ENCODE results near the gene NGFR.

Gene NGFR

DNA sequence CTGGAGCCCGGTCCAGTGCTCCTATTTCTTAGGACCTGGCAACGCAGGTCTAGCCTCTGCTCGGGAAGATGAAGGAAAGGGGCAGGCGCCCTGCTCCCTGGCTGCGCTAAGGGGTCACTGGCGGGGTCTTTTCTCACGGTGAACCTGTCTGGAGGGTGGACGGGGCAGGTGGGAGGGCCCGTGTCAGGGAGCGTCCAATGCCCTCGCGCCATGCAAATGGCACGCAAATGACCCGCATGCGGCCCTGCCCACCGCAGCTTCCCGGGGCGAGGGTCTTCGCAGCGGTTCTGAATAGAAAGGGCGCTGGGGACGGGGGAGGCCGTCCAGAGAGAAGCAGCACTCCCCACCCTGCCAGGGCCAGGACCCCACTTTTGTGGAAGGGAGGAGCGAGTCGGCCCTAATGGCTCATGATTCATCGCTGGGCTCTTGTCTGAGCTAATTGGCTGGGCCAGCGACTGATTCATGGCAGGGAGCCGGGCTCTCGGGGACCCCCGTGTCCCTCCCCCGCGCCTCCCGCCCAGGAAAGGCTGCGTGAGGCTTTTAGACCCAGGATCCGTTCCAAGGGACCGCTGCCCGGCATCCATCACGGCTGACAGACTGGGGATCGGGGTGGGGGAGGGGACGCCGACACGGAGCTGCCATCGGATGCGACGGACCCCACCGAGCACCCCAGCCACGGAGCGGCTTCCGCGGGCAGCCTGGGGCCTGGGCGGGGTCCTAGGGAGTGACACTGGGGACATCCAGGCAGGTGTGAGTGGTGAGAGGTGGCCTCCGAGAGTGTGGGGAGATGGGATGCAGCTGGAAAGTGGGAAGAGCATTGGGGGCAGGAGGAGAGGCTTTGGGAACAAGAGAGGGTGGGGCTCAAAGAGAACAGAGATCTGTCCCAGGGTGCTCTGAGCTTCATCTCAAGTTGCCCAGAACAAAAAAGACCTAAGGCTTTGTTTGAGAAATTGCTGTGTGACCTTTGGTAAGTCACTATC, 25.0 kb upstream of the NGFR start:
- DNase-seq: no peak

DNA sequence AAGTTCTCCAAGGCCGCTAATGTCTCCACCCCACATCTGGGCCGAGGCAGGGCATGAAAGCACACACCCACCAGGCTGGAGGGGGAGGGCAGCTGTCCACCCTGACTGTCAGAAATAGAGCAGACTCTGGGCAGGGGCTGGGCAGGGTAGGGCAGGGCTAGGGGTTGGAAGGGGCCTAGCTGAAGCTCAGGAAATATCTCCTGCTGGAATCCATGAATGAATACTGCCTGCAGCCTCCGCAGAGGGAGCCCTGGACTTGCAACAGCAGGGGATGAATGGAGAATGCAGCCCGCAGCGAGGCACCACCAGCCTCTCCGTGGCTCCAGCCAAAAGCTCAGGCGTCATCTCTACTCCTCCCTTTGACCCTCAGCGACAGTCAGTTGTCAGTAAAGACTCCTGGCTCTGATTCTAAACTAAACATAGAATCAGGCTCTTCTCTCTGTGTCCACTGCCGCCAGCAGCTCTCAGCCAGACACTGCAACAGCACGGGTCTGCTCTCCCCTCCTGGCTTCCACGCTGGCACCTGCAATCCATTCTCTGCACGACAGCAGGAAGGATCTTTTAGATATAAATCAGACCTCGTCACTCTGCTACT, 23.9 kb upstream of the NGFR start:
- DNase-seq: no peak

DNA sequence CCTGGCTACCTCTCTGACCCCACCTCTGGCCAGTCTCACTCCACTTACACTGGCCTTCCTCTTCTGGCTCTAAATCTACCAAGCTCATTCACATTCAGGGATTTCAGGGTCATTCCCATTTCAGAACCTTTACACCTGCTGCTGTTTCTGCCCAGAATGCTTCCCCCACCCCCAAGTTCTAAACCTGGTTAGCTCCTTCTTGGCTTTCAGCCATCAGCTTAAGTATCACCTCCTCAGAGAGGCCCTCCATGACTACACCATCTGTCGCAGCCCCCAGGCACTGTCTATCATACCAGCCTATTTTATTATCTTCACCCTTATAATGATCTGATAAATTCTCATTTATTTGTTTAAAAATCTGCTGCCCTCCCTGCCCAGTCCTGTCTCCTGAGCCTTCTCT, 23.3 kb upstream of the NGFR start:
- DNase-seq: no peak

- no peak for DNase-seq
These were observed 22.6 kb upstream of the NGFR start for GRCh38 chr17:49472527-49472926.

DNA sequence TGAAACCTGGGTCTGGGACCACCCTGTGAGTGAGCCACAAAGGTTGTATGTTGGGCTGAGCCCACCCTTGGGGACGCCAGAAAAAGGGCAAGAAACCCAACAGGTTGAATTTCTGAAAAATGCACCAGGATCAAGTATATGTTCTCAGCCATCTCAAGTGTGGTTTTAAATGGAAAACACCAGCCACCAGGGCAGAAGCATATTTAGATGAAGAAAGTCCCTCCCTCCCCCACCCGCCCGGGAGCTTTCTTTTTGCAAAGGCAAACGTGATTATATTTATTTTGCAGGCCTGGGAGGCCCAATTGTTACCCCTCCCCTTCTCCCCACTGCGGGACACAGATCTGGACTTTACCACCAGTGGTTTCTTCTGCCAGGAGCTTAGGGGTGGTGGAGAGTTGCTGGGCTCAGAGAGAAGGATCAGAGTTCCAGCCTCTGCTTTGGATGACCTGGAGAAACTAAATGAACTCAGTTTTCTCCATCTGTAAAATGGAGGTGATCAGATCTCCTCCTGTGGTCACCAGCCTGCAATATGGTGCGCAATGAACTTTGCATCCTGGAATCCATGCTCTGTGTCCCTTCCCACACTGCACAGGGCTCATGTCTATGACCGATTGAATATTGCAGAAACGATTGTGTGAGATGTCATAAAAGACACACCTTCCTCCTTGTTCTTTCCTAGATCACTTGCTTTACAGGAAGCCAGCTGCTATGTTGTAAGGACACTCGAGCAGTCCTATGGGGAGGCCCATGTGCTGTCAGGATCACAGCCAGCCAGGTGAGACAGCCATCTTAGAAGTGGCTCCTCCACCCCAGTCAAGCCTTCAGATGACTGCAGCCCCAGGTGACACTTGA, 21.0 kb upstream of the NGFR start:
- DNase-seq: no peak

- DNase-seq: no peak
These were observed 17.4 kb upstream of the NGFR start for GRCh38 chr17:49477709-49478108.

DNA sequence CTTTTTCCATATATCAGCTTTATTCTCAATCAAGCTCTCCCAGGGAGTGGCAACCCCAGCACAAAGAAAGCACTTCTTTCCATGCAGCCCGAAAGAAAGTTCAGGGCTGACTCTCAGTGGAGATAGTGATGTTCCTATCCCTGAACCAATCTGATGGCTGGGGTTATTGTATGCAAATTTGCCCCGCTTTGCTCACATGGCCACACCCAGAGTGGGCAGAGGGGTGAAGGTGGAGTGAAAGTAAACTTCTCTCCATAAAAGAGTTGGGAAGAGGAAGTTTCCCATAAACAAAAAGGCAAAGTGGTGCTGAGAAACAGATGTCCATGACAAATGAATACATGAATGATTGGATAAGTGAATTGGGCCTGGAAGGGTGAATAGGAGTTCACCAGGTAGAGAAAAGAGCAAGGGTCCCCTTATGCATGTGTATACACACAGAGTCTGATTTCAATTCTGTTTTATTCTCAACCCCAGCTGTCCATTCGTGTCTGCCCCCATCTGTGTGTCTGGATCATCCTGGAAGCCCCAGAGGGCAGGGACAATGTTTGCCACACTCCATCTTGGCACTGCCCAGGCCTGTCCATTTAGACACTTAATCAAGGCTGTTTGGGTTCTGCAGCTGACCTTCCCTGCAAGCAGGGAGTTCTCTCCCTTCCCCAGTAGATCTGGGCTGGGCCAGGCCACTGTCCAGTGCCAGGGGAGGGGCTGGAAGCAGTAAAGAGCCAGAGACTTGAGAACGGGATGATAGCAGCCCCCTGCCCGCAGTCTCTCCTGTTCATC, 14.1 kb upstream of the NGFR start:
- DNase-seq: no peak

- no peak for DNase-seq
These were observed 12.8 kb upstream of the NGFR start for GRCh38 chr17:49482144-49482817.

DNA sequence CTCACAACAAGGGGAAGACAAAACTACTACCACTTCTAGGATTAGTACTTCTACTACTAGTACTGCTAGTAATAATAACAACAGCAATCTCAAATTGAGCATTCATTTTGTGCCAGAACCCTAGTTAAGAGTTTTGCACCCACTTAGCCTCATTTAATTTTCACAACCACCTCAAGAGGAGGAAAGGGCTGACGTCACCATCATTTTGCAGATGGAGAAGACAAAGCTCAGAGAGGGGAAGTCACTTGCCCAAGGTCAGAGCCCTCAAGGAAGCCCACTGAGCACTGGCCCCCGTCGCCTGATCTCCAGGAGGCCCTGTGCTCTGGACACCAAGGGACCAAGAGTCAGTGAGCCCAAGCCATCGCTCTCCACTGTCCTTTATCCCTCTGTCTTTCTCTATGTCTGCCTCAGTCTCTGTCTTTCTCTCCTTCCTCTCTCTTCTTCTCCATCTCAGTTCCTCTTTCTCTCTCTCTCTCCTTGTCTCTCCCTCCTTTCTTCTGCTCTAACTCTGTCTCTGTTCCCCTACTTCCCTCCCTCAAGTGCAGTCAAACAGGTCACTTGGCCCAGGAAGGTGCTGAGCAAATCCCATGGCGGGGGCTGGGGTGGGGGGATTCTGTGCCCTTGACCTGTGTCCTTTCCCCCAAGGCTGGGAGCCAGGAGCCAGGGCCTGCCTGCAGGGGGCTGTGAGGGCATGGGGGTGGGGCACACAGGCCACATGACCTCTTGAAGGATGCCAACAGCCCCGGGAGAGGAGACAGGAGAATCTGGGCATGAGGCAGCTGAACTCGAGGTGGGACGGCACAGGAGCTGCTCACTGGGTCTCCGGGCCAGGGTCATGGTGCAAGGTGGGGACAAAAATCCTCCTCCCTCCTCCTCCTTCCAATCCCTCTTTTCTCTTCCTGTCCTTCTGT, 11.2 kb upstream of the NGFR start:
- no peak for DNase-seq

- DNase-seq: no peak
These were observed 10.5 kb upstream of the NGFR start for GRCh38 chr17:49484588-49484987.

- DNase-seq: no peak
These were observed 9.0 kb upstream of the NGFR start for GRCh38 chr17:49486012-49486641.

DNA sequence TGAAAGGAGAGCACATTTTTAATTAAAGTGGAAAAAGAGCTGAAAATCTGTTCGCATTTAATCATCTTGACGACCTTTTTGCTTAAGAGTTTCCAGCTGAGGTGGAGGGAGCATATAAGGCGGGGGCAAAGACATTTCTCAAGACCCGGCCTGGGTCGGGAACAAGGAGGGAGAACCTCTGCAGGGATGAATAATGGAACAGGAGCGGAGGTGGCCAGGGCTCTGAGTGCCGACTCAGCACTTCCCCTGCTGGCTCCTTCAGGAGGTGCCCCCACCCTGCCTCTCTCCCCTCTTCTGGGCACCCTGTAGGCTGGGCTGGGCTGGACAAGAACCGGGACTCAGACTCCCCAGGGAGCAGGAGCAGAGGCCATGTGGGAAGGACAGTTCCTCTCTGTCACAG, 7.9 kb upstream of the NGFR start:
- no peak for DNase-seq

DNA sequence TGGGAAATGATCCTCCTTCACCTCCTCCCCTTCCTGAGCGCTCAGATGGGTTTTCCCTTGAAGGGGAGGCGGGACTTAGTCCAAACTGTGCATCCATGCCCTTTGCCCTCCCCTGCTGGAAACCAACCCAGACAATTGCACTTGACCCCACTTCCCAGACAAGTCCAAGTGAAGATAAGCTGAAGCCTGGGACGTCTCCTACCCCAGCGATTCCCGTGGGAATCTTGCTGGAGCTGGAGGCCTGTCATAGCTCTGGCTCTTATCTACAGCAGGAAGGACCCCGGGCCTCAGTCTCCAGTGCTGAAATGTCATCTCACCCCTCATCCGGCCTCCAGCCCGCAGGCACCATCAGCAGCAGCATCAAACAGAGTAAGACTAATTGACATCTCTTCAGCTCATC, 6.5 kb upstream of the NGFR start:
- DNase-seq: no peak

GRCh38 chr17:49489348-49489747, 5.7 kb upstream of the NGFR start:
- no peak for DNase-seq

DNA sequence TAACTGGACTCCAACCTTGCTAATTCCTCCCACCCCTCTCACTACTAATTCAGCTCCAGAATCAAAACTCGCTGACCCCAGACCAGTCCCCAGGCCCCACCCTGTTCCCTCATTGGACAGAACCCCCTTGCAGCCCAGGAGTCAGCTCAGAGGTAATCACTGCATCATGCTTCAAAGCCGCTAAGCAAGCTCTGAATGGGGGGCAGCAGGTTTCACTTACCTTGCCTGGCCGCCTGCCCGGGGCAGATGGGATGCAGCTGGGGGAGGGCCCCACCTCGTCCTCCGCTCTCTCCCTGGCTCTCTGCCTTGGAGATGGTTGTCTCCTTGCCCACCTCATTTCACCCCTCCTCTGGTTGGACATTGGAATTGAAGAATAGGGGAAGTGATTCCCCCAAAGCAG, 4.8 kb upstream of the NGFR start:
- no peak for DNase-seq

- no peak for DNase-seq
These were observed 3.8 kb upstream of the NGFR start for GRCh38 chr17:49491192-49491769.

- no peak for DNase-seq
These were observed 601 bp upstream of the NGFR start for GRCh38 chr17:49494399-49494985.

GRCh38 chr17:49495842-49496182, 719 bp downstream of the NGFR start:
- DNase-seq: no peak

- DNase-seq: peak; percentile 81
These were observed 1.2 kb downstream of the NGFR start for GRCh38 chr17:49496183-49496866.
